ENCODE results near the gene RAD9A. TPM values are rescaled to one million over a fixed set of nuclear protein-coding genes. Genes with fewer than 3 reads are reported as not detected.

The RAD9A gene
- total and polyA plus RNA-seq, 9 donors, result 3.1 to 51.7 (median 20.3) TPM

DNA sequence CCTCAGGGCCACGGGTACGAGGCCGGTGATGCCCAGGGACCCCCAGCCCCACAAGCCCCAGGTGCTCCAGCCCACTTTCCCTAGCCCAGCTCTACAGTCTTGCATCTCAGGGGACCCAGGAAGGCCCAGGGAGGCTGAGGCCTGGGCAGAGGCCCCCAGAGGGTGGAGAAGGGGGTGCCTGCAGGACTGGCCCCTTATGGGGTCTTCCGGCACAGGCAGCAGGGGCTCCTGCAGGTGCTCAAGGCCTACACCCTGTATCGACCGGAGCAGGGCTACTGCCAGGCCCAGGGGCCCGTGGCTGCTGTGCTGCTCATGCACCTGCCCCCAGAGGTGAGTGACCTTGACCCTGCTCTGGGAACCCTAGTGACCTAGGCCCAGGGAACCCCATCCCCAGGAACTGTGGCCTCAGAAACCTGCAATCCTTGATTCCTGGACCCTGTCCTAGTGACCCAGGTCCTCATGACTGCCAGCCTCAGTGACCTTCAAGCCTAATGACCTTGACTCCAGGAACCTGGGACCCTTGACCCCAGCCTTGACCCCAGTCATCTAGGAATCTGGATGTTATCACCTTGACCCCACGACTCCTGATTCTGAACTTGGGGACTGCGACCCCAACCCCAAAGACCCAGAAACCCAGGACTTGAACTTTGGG is 14.0 kb downstream of the RAD9A start:
- H3K4me1 ChIP-seq (ENCODE audit: insufficient read depth), result peaks cover 1% of the 10 kb centered on the region
- no peak for TF ChIP-seq POLR2A (IDR thresholded peaks at IDR 0.05)
- TF ChIP-seq, protein P1, sequence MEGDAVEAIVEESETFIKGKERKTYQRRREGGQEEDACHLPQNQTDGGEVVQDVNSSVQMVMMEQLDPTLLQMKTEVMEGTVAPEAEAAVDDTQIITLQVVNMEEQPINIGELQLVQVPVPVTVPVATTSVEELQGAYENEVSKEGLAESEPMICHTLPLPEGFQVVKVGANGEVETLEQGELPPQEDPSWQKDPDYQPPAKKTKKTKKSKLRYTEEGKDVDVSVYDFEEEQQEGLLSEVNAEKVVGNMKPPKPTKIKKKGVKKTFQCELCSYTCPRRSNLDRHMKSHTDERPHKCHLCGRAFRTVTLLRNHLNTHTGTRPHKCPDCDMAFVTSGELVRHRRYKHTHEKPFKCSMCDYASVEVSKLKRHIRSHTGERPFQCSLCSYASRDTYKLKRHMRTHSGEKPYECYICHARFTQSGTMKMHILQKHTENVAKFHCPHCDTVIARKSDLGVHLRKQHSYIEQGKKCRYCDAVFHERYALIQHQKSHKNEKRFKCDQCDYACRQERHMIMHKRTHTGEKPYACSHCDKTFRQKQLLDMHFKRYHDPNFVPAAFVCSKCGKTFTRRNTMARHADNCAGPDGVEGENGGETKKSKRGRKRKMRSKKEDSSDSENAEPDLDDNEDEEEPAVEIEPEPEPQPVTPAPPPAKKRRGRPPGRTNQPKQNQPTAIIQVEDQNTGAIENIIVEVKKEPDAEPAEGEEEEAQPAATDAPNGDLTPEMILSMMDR (IDR thresholded peaks at IDR 0.05), result no peak
- TF ChIP-seq EP300 (IDR thresholded peaks at IDR 0.05), result no peak
- 78 to 90% (median 79%) methylated on average over 6 to 9 of the region's 9 CpGs for WGBS, 3 donors

DNA sequence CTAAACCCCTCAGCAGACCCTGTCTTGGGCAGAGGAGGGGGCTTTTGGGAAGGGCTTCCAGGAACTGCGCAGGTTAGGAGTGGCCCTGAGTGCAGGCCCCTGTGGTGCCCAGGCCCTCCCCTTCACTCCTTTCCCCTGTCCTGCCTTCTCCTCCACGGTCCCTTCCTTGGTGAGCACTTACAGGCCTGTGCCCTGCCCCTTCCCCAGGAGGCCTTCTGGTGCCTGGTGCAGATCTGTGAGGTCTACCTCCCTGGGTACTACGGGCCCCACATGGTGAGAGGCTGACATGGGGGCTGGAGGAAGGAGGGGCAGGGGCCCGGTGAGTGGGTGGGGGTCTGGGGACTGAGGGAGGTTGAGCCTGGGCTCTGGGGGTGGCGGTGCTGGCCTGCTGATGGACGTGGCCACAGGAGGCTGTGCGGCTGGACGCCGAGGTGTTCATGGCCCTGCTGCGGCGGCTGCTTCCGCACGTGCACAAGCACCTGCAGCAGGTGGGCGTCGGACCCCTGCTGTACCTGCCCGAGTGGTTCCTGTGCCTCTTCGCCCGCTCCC is 14.7 kb downstream of the RAD9A start:
- Histone ChIP-seq H3K27me3 (no peaks in the 10 kb centered on the region), H3K36me3 (no peaks in the 10 kb centered on the region), H3K4me3 (no peak overlapping the region), H3K27ac (no peak overlapping the region), H3K9me3 (no peaks in the 10 kb centered on the region), H3K4me1 (ENCODE audit: insufficient read depth) (peaks cover 1% of the 10 kb centered on the region)
- intact Hi-C loops (cut with DNase I), result loop anchor here in 1 of 4 donors (10.0 kb wide), 1 partner anchor 98 kb away; the partner anchor contains the start of genes CDK2AP2 and PITPNM1
- 55 to 73% (median 58%) methylated on average over 17 to 18 of the region's 18 CpGs for WGBS, 3 donors
- DNase-seq, result no peak
- TF ChIP-seq EP300 (IDR thresholded peaks at IDR 0.05) (no peak), POLR2A (IDR thresholded peaks at IDR 0.05) (no peak)
- TF ChIP-seq, protein P1 (IDR thresholded peaks at IDR 0.05), result no peak

More for the DNA sequence above, 14.0 kb downstream of the RAD9A start:
- no peak overlapping the region for H3K4me3 ChIP-seq
- intact Hi-C loops (cut with DNase I), result loop anchor here in 1 of 4 donors (10.0 kb wide), 1 partner anchor 99 kb away; the partner anchor contains the start of genes CDK2AP2 and PITPNM1
- no peak overlapping the region for H3K27ac ChIP-seq
- H3K36me3 ChIP-seq, result no peaks in the 10 kb centered on the region
- no peak for DNase-seq
- H3K27me3 ChIP-seq, result no peaks in the 10 kb centered on the region
- no peaks in the 10 kb centered on the region for H3K9me3 ChIP-seq

DNA sequence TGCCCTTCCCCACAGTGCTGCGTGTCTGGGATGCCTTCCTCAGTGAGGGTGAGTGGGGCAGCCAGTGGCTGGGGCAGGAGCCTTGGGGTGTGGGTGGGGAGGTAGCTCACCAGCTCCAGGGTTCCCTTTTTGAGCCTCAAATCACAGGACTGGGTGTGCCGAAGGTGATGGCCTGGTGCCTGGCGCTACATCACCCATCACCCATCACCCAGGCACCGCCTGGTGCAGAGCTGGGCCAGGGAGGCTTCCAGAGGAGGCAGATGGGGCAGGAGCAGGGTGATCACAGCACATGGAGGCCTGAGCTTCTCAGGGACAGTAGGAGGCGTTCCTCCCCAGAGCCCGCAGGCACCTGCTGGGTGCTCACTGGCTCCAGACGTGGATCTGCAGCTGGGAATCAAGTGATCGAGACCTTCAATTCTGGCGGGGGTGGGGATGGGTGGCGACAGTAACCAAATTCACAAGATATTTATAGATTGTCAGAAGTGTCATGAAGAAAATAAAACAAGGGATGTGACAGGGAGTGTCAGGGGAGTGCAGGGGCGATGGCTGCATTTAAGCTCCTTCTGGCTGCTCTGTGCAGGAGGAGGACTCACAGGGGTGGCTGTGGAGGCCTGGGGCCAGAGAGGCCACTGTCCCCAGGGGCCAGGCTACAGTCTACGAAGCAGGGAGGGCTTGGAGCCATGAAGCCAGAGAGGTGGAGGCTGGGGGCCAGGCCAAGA is 15.3 kb downstream of the RAD9A start:
- Histone ChIP-seq H3K27me3 (no peaks in the 10 kb centered on the region), H3K36me3 (no peaks in the 10 kb centered on the region), H3K4me1 (ENCODE audit: insufficient read depth) (peaks cover under 1% of the 10 kb centered on the region), H3K9me3 (no peaks in the 10 kb centered on the region), H3K27ac (no peak overlapping the region), H3K4me3 (no peak overlapping the region)
- 27 to 36% (median 30%) methylated on average over 12 of the region's 12 CpGs for WGBS, 3 donors
- TF ChIP-seq POLR2A (IDR thresholded peaks at IDR 0.05) (no peak), EP300 (IDR thresholded peaks at IDR 0.05) (no peak)
- TF ChIP-seq, protein P1 (IDR thresholded peaks at IDR 0.05), result no peak
- DNase-seq, result no peak
- intact Hi-C loops (cut with DNase I), result loop anchor here in 1 of 4 donors (10.0 kb wide), 1 partner anchor 98 kb away; the partner anchor contains the start of genes CDK2AP2 and PITPNM1

DNA sequence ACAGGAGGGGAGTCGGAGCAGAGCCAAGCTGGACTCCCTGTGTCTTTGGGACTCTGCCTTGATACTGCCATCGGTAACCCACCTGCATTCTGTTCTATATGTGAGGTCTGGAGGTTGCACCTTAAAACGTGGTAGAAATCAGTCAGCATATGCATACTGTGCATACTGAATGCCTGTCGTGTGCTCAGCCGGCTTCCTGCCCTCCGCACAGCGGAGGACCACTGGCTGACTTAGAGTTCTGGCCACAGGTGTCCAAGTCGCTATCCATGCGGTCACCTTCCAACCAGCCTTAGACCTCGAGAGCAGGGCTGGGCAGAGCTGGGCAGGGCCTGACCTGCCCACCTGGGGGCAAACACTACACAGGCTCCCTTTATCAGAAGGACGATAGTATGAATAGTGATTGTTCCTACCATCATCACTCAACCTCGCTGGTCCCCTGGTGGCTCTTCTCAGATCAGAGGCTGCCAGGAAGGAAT is 15.9 kb downstream of the RAD9A start:
- TF ChIP-seq EP300 (IDR thresholded peaks at IDR 0.05) (no peak), POLR2A (IDR thresholded peaks at IDR 0.05) (no peak)
- TF ChIP-seq, protein P1 (IDR thresholded peaks at IDR 0.05), result no peak
- Histone ChIP-seq H3K27ac (no peak overlapping the region), H3K9me3 (no peaks in the 10 kb centered on the region), H3K4me1 (ENCODE audit: insufficient read depth) (no peaks in the 10 kb centered on the region), H3K4me3 (no peak overlapping the region), H3K36me3 (no peaks in the 10 kb centered on the region), H3K27me3 (peaks cover 1% of the 10 kb centered on the region)
- intact Hi-C loops (cut with DNase I), result loop anchor here in 1 of 4 donors (10.0 kb wide), 1 partner anchor 97 kb away; the partner anchor contains the start of genes CDK2AP2 and PITPNM1
- WGBS, 3 donors, result 41 to 58% (median 48%) methylated on average over 12 of the region's 12 CpGs
- no peak for DNase-seq

All from ovary (tissue), 9 donors.